Type B pancreatic cell (in vitro differentiated cells): Measurements from ENCODE around the gene PRRT4. TPM values are rescaled to one million over a fixed set of nuclear protein-coding genes. Genes with fewer than 3 reads are reported as not detected.

Source experiments
- DNase-seq: peaks from one replicate; pipeline ENCODE4 v3.0.0; 2021; ENCODE audit warnings: mixed read lengths; ENCODE audit not compliant: unreplicated experiment; ENCODE audit errors: extremely low spot score
- H3K27ac Mint-ChIP-seq: 2 replicates; pipeline ENCODE4 v1.8.0; 2021; ENCODE audit warnings: mild to moderate bottlenecking, mixed read lengths
- H3K27me3 Mint-ChIP-seq: 2 replicates; pipeline ENCODE4 v1.8.0; 2021; ENCODE audit warnings: mixed read lengths
- H3K36me3 Mint-ChIP-seq: 2 replicates; pipeline ENCODE4 v1.8.0; 2021; ENCODE audit warnings: mixed read lengths
- H3K4me1 Mint-ChIP-seq: one replicate; pipeline ENCODE4 v1.8.0; 2021; ENCODE audit warnings: mixed read lengths; ENCODE audit not compliant: unreplicated experiment
- H3K4me3 Mint-ChIP-seq: 2 replicates; pipeline ENCODE4 v1.8.0; 2021; ENCODE audit warnings: mild to moderate bottlenecking, mixed read lengths
- H3K9me3 Mint-ChIP-seq: 2 replicates; pipeline ENCODE4 v1.8.0; 2021; ENCODE audit warnings: mixed read lengths
- total RNA-seq: library from RNA; stranded (reverse); gene quantifications from 2 replicates; pipeline ENCODE4 v1.2.1, GENCODE V29; 2021; ENCODE audit warnings: low replicate concordance
- TF ChIP-seq, protein P1 (sequence below): fragments of 200-600 bp; sonication (generic); conservative IDR thresholded peaks from 2 replicates; pipeline ENCODE4 v1.5.0; 2021; ENCODE audit warnings: antibody characterized with exemption, mild to moderate bottlenecking

PRRT4 gene
- total RNA-seq, 1 donor from 2014 or later, result 7.0 TPM

DNA sequence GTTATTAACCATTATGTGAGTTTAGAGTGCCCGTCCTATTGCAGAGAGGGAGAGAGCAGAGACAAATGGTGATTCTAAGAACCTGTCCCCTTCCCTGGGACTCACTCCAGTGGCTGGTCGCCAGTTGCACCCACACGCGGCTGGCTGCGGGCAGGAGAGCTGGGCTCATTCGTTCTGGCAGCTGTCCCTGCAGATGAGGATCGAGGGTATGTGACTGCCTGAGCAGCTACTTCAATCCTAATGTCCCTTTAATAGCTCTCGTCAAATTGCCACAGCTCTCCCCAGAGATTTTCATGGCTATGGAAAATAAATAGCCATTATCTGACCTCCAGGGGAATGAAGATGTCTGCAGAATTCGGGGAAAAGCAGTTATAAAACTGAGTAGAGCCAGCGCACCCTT is 59.4 kb downstream of the PRRT4 start:
- Mint-ChIP-seq H3K4me1 (peaks cover 6% of the 10 kb centered on the region), H3K9me3 (no peaks in the 10 kb centered on the region), H3K4me3 (no peak overlapping the region), H3K36me3 (peaks cover 19% of the 10 kb centered on the region), H3K27me3 (no peaks in the 10 kb centered on the region), H3K27ac (no peak overlapping the region)
- no peak for DNase-seq
- TF ChIP-seq, protein P1, sequence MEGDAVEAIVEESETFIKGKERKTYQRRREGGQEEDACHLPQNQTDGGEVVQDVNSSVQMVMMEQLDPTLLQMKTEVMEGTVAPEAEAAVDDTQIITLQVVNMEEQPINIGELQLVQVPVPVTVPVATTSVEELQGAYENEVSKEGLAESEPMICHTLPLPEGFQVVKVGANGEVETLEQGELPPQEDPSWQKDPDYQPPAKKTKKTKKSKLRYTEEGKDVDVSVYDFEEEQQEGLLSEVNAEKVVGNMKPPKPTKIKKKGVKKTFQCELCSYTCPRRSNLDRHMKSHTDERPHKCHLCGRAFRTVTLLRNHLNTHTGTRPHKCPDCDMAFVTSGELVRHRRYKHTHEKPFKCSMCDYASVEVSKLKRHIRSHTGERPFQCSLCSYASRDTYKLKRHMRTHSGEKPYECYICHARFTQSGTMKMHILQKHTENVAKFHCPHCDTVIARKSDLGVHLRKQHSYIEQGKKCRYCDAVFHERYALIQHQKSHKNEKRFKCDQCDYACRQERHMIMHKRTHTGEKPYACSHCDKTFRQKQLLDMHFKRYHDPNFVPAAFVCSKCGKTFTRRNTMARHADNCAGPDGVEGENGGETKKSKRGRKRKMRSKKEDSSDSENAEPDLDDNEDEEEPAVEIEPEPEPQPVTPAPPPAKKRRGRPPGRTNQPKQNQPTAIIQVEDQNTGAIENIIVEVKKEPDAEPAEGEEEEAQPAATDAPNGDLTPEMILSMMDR, result no peak

Other genes starting within 250 kb of the PRRT4 start
- not detected in 2 replicates for gene LEP, start 120.4 kb downstream of the PRRT4 start, total RNA-seq
- gene RBM28, start 17.8 kb downstream of the PRRT4 start, total RNA-seq, result 49.0 and 59.7 TPM in 2 replicates
- gene IMPDH1, start 48.3 kb upstream of the PRRT4 start, total RNA-seq, result 34.4 and 42.2 TPM in 2 replicates
- 26.4 and 36.0 TPM in 2 replicates for gene HILPDA, start 94.2 kb upstream of the PRRT4 start, total RNA-seq
- 32.1 and 36.8 TPM in 2 replicates for gene METTL2B, start 115.1 kb upstream of the PRRT4 start, total RNA-seq